A549 (cell line): Measurements from ENCODE around the gene GRAP2. TPM values are rescaled to one million over a fixed set of nuclear protein-coding genes. Genes with fewer than 3 reads are reported as not detected.

Experiments
- ATAC-seq, 2 experiments: fragments of 200-7000 bp in 1 of 2; fragments of >200 bp in 1 of 2; cut with Nextera tagmentation in 1 of 2; cut with Tn5 transposase in 1 of 2; 3 replicates each; pipeline versions ENCODE4 v1.8.0 to v1.9.1; 2018 to 2020; ENCODE audit warnings: mild to moderate bottlenecking in 1 of 2, moderate library complexity in 1 of 2
- CTCF ChIA-PET: fragments of 300-600 bp; sonication (Branson Sonifier 250); formaldehyde crosslinking; extraction: SDS; loops from one replicate; lab custom pipeline; 2021; ENCODE audit warnings: antibody characterized with exemption, inconsistent platforms; lab: Yijun Ruan, JAX
- POLR2A ChIA-PET: fragments of 350-600 bp; formaldehyde crosslinking; extraction: SDS; loops from one replicate; lab custom pipeline; 2021; ENCODE audit warnings: antibody characterized with exemption, inconsistent platforms; lab: Yijun Ruan, JAX
- DNase-seq, 2 experiments: peaks; one replicate each; pipeline versions ENCODE4 v3.0.0 to v3.0.0-alpha.2; 2011 to 2016; ENCODE audit warnings: low read depth in 1 of 2, low spot score in 1 of 2
- FAIRE-seq: peaks from 2 replicates; lab custom pipeline; 2011; peaks lifted over from hg19 to GRCh38; lab: Jason Lieb, UNC
- H3K27ac ChIP-seq, 2 experiments: fragments of >200 bp; sonication (Bioruptor Twin); formaldehyde crosslinking; 3 replicates each; pipeline ENCODE4 v1.5.1; 2016 to 2017
- H3K4me1 ChIP-seq: fragments of >200 bp; sonication (Bioruptor Twin); formaldehyde crosslinking; 3 replicates; pipeline ENCODE4 v1.6.1; 2016
- H3K4me2 ChIP-seq: fragments of >200 bp; sonication (Bioruptor Twin); formaldehyde crosslinking; 3 replicates; pipeline ENCODE4 v1.6.1; 2016
- H3K4me3 ChIP-seq: fragments of >200 bp; sonication (Bioruptor Twin); formaldehyde crosslinking; 3 replicates; pipeline ENCODE4 v1.5.1; 2016
- H3K9me3 ChIP-seq: fragments of >200 bp; sonication (Bioruptor Twin); formaldehyde crosslinking; 3 replicates; pipeline ENCODE4 v1.6.1; 2016
- CBX2 ChIP-seq: fragments of 200-600 bp; sonication (generic); IDR thresholded peaks from 2 replicates; pipeline ENCODE4 v1.6.1; 2016; ENCODE audit warnings: low read depth, mild to moderate bottlenecking, borderline replicate concordance
- CBX8 ChIP-seq: fragments of 200-600 bp; sonication (generic); IDR thresholded peaks from 2 replicates; pipeline ENCODE4 v1.6.1; 2016
- CEBPB ChIP-seq, 2 experiments: fragments of >200 bp in 1 of 2; sonication (Bioruptor Twin) in 1 of 2; formaldehyde crosslinking in 1 of 2; IDR thresholded peaks; 2 replicates each; pipeline ENCODE4 v1.6.1; 2012 to 2016
- CHD4 ChIP-seq: fragments of 200-600 bp; sonication (generic); IDR thresholded peaks from 2 replicates; pipeline ENCODE4 v1.6.1; 2016; ENCODE audit warnings: antibody characterized with exemption, mild to moderate bottlenecking, borderline replicate concordance
- FOSL2 ChIP-seq, 2 experiments: fragments of 450-650 bp in 1 of 2; fragments of >200 bp in 1 of 2; sonication (Bioruptor Twin) in 1 of 2; formaldehyde crosslinking; IDR thresholded peaks; 2 replicates each; pipeline versions ENCODE4 v1.5.0 to v1.6.1; 2016 to 2020; ENCODE audit warnings: mild to moderate bottlenecking in 1 of 2, moderate library complexity in 1 of 2
- FOXS1 ChIP-seq: fragments of 250-450 bp; sonication (Bioruptor Pico); IDR thresholded peaks from 2 replicates; pipeline ENCODE4 v1.5.0; 2020; ENCODE audit warnings: mild to moderate bottlenecking, moderate library complexity
- GATA3 ChIP-seq: IDR thresholded peaks from 2 replicates; pipeline ENCODE4 v1.6.1; 2012; ENCODE audit warnings: borderline replicate concordance
- JUNB ChIP-seq: fragments of >200 bp; sonication (Bioruptor Twin); formaldehyde crosslinking; IDR thresholded peaks from 2 replicates; pipeline ENCODE4 v1.6.1; 2016
- KDM5A ChIP-seq: fragments of 200-600 bp; sonication (generic); IDR thresholded peaks from 2 replicates; pipeline ENCODE4 v1.6.1; 2016; ENCODE audit warnings: antibody characterized with exemption, mild to moderate bottlenecking
- MAFK ChIP-seq: fragments of 450-650 bp; IDR thresholded peaks from 2 replicates; pipeline ENCODE4 v1.6.1; 2014; ENCODE audit not compliant: partially characterized antibody
- MAZ ChIP-seq: fragments of 150-350 bp; IDR thresholded peaks from 2 replicates; pipeline ENCODE4 v1.6.1; 2014; ENCODE audit warnings: antibody characterized with exemption, low read depth, low read length, borderline replicate concordance
- MYC ChIP-seq: IDR thresholded peaks from 2 replicates; pipeline ENCODE4 v1.6.1; 2012; ENCODE audit warnings: mild to moderate bottlenecking, inconsistent platforms, low read length, improper control_type of control experiment, borderline replicate concordance
- NFE2L2 ChIP-seq: fragments of 150-350 bp; conservative IDR thresholded peaks from 2 replicates; pipeline ENCODE4 v1.6.1; 2014; ENCODE audit warnings: low read length
- NPAS2 ChIP-seq: fragments of 250-450 bp; sonication (Bioruptor Pico); IDR thresholded peaks from 2 replicates; pipeline ENCODE4 v1.8.0; 2022; ENCODE audit warnings: mild to moderate bottlenecking, moderate library complexity, borderline replicate concordance
- NR3C1 ChIP-seq: fragments of >200 bp; sonication (Bioruptor Twin); formaldehyde crosslinking; IDR thresholded peaks from 3 replicates; pipeline ENCODE4 v1.6.1; 2017
- PHF8 ChIP-seq: fragments of 200-600 bp; sonication (generic); IDR thresholded peaks from 2 replicates; pipeline ENCODE4 v1.6.1; 2016; ENCODE audit warnings: low read depth, mild to moderate bottlenecking, antibody characterized with exemption, moderate library complexity, borderline replicate concordance
- RAD21 ChIP-seq, 2 experiments: fragments of >200 bp in 1 of 2; sonication (Bioruptor Twin) in 1 of 2; formaldehyde crosslinking in 1 of 2; IDR thresholded peaks in 1 of 2; conservative IDR thresholded peaks in 1 of 2; 2 replicates in 1 of 2; 3 replicates in 1 of 2; pipeline ENCODE4 v1.6.1; 2012 to 2018; ENCODE audit warnings: inconsistent platforms in 1 of 2
- RFX5 ChIP-seq: fragments of 450-650 bp; IDR thresholded peaks from 2 replicates; pipeline ENCODE4 v1.7.1; 2014; ENCODE audit warnings: antibody characterized with exemption, mild to moderate bottlenecking, moderate library complexity
- RNF2 ChIP-seq: fragments of 200-600 bp; sonication (generic); IDR thresholded peaks from 2 replicates; pipeline ENCODE4 v1.6.1; 2016; ENCODE audit warnings: low read depth, mild to moderate bottlenecking, antibody characterized with exemption, moderate library complexity, borderline replicate concordance
- ZC3H11A ChIP-seq: fragments of 450-650 bp; IDR thresholded peaks from 2 replicates; pipeline ENCODE4 v1.6.1; 2014; ENCODE audit warnings: antibody characterized with exemption, mild to moderate bottlenecking
- ZFP36 ChIP-seq: fragments of 450-650 bp; IDR thresholded peaks from 2 replicates; pipeline ENCODE4 v1.6.1; 2014; ENCODE audit warnings: borderline replicate concordance; ENCODE audit not compliant: partially characterized antibody
- ZSCAN20 ChIP-seq: fragments of 250-450 bp; sonication (Bioruptor Pico); IDR thresholded peaks from 2 replicates; pipeline ENCODE4 v1.8.0; 2022; ENCODE audit warnings: mild to moderate bottlenecking, moderate library complexity
- WGBS: methylation state at CpG from one replicate; pipeline ENCODE4 v1.1.6; 2017; ENCODE audit errors: missing lambda C conversion rate; 5-methylcytosine and 5-hydroxymethylcytosine counted together
- polyA plus RNA-seq, 4 experiments: library from polyadenylated mRNA; depleted of rRNA in 3 of 4; stranded (reverse); fragments of >200 nt; fragmentation: RNase III in 1 of 4; extraction: RNeasy Plus Mini Kit Qiagen cat#74134 plus additional on column Dnase treatment in 1 of 4; gene quantifications; 2 replicates in 3 of 4; 3 replicates in 1 of 4; pipeline ENCODE4 v1.2.3, GENCODE V29; 2011 to 2017
- TF ChIP-seq, protein P1 (sequence below): fragments of 250-450 bp; sonication (Bioruptor Pico); IDR thresholded peaks from 2 replicates; pipeline ENCODE4 v1.5.0; 2020; ENCODE audit warnings: low read depth, mild to moderate bottlenecking, moderate library complexity
- TF ChIP-seq, protein P2 (sequence below): fragments of 200-600 bp; sonication (generic); IDR thresholded peaks from 2 replicates; pipeline ENCODE4 v1.6.1; 2016; ENCODE audit warnings: antibody characterized with exemption, mild to moderate bottlenecking, moderate library complexity
- TF ChIP-seq, protein P3 (sequence below): fragments of >200 bp; sonication (Bioruptor Twin); formaldehyde crosslinking; IDR thresholded peaks from 3 replicates; pipeline ENCODE4 v1.5.1; 2016

GRAP2 gene
- polyA plus RNA-seq, 2 of the 4 experiments (the other 2 are of a cell fraction): not detected

DNA sequence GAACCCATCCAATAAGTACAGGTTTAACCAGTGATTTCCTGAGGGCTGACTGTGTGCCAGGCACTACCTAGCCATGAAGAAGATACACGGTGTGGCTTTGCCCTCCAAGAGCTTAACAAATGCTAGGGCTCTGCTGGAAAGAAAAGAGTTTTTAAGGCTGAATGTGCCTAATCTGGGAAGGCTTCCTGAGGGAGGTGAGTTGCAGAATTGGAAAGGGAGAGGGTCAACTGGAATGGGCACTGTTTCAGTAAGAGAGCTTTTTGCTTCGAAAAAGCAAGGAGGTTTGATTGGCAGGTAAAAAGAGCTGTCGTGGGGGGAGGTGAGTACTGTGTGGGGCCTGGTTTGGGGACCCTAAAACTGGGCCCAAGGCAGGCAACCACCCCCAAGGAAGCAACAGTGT lies 96.5 kb downstream of the GRAP2 start:
- Histone ChIP-seq H3K9me3 (no peaks in the 10 kb centered on the region), H3K27ac (peak overlapping the region in 1 of 2 experiments; percentile 28; a peak in 1 of 6 replicates), H3K4me3 (no peak overlapping the region), H3K4me2 (no peak overlapping the region), H3K4me1 (peaks cover 28% of the 10 kb centered on the region; the same call in 2 of the 3 replicates)
- 83% methylated on average over 3 of the region's 3 CpGs for WGBS
- ChIA-PET CTCF (interaction anchor here (0.6 to 1.5 kb wide), 3 partner anchors 9 to 389 kb away, joined by 3 to 5 read pairs (median 3); no protein-coding TSS in a partner anchor), POLR2A (no interaction called here)
- TF ChIP-seq NFE2L2: no peak
- TF ChIP-seq MYC: no peak
- TF ChIP-seq NR3C1: no peak
- peak; percentile 25 for TF ChIP-seq ZFP36
- FAIRE-seq: no peak
- DNase-seq: no peak
- no peak for ATAC-seq

DNA sequence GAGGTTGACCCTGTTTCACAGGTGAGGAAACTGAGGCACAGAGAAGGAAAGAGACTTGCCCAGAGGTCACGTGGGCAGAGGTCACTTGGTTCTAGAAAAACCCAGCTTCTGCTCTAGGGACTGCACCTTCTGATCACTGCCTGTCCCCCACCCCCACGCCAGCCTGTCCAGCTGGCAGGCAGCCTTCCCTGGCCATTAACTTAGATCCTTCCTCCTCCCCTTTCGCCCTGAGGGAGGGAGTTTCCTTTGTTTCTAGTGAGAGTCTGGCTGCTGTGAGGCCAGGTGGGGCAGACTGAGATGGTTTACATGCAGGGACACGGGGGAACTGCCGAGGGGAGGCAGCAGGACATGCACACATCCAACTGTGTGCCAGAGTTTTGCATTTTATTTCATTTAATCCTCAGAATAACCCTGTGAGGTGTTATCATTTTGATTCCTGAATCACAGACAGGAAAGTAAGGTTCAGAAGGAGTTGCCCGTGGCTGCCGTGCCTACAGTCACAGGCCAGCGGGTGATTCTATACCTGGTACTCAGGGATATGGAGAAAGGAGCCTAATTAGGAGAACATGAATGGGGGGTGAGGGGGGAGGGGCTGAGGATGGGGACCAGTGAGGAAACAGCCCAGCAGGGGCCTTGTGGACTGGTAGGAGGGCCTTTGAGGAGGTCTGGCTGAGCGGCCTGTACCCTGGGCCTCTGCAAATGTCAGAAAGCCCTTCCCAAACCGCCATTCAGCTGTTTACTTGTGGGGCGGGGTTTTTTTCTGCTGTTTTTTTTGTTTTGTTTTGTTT lies 97.2 kb downstream of the GRAP2 start:
- peak overlapping the region; percentile 38 for H3K4me2 ChIP-seq
- peak; percentile 18 to 23 for DNase-seq

DNA sequence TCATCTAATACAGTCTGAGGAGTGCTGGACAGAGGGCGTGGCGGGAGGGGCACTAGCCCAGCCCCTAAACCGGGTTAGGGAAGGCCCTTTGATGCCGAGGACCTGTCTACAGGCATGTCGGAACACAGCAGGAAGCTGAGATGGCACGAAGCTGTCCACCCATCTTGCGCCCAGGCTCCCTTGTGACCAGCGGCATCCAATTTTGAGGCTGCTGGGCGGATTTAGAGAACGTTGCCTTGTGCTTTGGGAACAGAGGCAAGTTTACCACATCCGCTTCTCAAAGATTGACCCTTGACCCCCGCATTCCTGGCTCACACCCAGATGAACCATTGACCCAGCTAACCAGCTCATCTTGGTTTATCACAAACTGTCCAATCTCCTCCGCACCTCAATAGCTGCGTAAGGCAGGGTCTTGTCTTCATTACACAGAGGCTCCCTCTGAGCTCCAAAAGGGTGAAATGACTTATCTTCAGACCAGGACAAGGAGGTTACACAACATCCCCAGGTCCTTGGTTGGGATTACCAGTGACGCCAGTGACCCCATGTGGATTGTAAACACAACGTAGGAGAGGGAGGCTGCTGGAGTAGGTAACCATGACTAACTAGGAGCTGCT lies 98.4 kb downstream of the GRAP2 start:
- H3K4me3 ChIP-seq: no peak overlapping the region
- 73% methylated on average over 12 of the region's 16 CpGs for WGBS
- TF ChIP-seq GATA3 (no peak), CEBPB (IDR thresholded peaks at IDR 0.05) (peak in 1 of 2 experiments; percentile 41; a peak in 1 of 4 replicates), FOSL2 (IDR thresholded peaks at IDR 0.05) (no peak), FOSL2 (CRISPR knock-in tag; IDR thresholded peaks at IDR 0.05) (no peak), RAD21 (conservative IDR thresholded peaks at IDR 0.05 in 1 of 2, IDR thresholded peaks at IDR 0.05 in 1 of 2) (peak in 1 of 2 experiments; percentile 22; a peak in 1 of 5 replicates), CHD4 (no peak), RFX5 (no peak), MAFK (no peak), JUNB (no peak), KDM5A (no peak), ZSCAN20 (CRISPR knock-in tag) (no peak), RNF2 (no peak), FOXS1 (CRISPR knock-in tag) (no peak), CBX8 (no peak)
- TF ChIP-seq, protein P1, sequence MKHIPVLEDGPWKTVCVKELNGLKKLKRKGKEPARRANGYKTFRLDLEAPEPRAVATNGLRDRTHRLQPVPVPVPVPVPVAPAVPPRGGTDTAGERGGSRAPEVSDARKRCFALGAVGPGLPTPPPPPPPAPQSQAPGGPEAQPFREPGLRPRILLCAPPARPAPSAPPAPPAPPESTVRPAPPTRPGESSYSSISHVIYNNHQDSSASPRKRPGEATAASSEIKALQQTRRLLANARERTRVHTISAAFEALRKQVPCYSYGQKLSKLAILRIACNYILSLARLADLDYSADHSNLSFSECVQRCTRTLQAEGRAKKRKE (CRISPR knock-in tag): no peak
- TF ChIP-seq, protein P2, sequence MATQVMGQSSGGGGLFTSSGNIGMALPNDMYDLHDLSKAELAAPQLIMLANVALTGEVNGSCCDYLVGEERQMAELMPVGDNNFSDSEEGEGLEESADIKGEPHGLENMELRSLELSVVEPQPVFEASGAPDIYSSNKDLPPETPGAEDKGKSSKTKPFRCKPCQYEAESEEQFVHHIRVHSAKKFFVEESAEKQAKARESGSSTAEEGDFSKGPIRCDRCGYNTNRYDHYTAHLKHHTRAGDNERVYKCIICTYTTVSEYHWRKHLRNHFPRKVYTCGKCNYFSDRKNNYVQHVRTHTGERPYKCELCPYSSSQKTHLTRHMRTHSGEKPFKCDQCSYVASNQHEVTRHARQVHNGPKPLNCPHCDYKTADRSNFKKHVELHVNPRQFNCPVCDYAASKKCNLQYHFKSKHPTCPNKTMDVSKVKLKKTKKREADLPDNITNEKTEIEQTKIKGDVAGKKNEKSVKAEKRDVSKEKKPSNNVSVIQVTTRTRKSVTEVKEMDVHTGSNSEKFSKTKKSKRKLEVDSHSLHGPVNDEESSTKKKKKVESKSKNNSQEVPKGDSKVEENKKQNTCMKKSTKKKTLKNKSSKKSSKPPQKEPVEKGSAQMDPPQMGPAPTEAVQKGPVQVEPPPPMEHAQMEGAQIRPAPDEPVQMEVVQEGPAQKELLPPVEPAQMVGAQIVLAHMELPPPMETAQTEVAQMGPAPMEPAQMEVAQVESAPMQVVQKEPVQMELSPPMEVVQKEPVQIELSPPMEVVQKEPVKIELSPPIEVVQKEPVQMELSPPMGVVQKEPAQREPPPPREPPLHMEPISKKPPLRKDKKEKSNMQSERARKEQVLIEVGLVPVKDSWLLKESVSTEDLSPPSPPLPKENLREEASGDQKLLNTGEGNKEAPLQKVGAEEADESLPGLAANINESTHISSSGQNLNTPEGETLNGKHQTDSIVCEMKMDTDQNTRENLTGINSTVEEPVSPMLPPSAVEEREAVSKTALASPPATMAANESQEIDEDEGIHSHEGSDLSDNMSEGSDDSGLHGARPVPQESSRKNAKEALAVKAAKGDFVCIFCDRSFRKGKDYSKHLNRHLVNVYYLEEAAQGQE: no peak
- no peaks in the 10 kb centered on the region for H3K9me3 ChIP-seq
- H3K4me2 ChIP-seq: no peak overlapping the region; the same call in 2 of the 3 replicates
- no peak overlapping the region for H3K27ac ChIP-seq
- FAIRE-seq (no peak), DNase-seq (peak; percentile 30 to 61), ATAC-seq (peak; percentile 53 to 74; a peak in 3 of 6 replicates)
- CTCF ChIA-PET: interaction anchor here (0.7 kb wide), 1 partner anchor 432 kb away, joined by 3 read pairs; no protein-coding TSS in a partner anchor
- peaks cover 28% of the 10 kb centered on the region; the same call in 2 of the 3 replicates for H3K4me1 ChIP-seq
- POLR2A ChIA-PET: no interaction called here

More for the DNA sequence above, 97.2 kb downstream of the GRAP2 start:
- no peak overlapping the region for H3K4me3 ChIP-seq
- no peaks in the 10 kb centered on the region for H3K9me3 ChIP-seq
- FAIRE-seq: no peak
- WGBS: 60% methylated on average over 11 of the region's 11 CpGs
- ChIA-PET CTCF (interaction anchor here (0.6 to 1.4 kb wide), 2 partner anchors 8 to 390 kb away, joined by 3 read pairs; no protein-coding TSS in a partner anchor), POLR2A (no interaction called here)
- no peak for TF ChIP-seq MAZ
- no peak for TF ChIP-seq ZC3H11A
- no peak for TF ChIP-seq NPAS2 (CRISPR knock-in tag)
- no peak for TF ChIP-seq PHF8
- TF ChIP-seq CBX2: no peak
- TF ChIP-seq, protein P3, sequence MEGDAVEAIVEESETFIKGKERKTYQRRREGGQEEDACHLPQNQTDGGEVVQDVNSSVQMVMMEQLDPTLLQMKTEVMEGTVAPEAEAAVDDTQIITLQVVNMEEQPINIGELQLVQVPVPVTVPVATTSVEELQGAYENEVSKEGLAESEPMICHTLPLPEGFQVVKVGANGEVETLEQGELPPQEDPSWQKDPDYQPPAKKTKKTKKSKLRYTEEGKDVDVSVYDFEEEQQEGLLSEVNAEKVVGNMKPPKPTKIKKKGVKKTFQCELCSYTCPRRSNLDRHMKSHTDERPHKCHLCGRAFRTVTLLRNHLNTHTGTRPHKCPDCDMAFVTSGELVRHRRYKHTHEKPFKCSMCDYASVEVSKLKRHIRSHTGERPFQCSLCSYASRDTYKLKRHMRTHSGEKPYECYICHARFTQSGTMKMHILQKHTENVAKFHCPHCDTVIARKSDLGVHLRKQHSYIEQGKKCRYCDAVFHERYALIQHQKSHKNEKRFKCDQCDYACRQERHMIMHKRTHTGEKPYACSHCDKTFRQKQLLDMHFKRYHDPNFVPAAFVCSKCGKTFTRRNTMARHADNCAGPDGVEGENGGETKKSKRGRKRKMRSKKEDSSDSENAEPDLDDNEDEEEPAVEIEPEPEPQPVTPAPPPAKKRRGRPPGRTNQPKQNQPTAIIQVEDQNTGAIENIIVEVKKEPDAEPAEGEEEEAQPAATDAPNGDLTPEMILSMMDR: no peak
- no peak for TF ChIP-seq MYC
- ATAC-seq: peak in 1 of 2 experiments; percentile 56; a peak in 3 of 6 replicates
- peak overlapping the region in 1 of 2 experiments; percentile 28; a peak in 1 of 6 replicates for H3K27ac ChIP-seq
- peaks cover 28% of the 10 kb centered on the region; the same call in 2 of the 3 replicates for H3K4me1 ChIP-seq
